BJ (cell line): ENCODE measurements around the gene NRAP. TPM values are rescaled to one million over a fixed set of nuclear protein-coding genes. Genes with fewer than 3 reads are reported as not detected.

Source experiments
- CTCF ChIA-PET: fragments of 350-600 bp; formaldehyde crosslinking; extraction: SDS; loops from one replicate; lab custom pipeline; 2021; ENCODE audit warnings: antibody characterized with exemption, inconsistent platforms; lab: Yijun Ruan, JAX
- POLR2A ChIA-PET: fragments of 300-600 bp; sonication (Branson Sonifier 250); formaldehyde crosslinking; extraction: SDS; loops from one replicate; lab custom pipeline; 2021; ENCODE audit warnings: antibody characterized with exemption; lab: Charles Lee
- DNase-seq: peaks from one replicate; pipeline ENCODE4 v3.0.0-alpha.2; 2011; ENCODE audit warnings: low read depth
- H3K27me3 ChIP-seq: 2 replicates; pipeline ENCODE4 v1.6.0; 2011; ENCODE audit warnings: low read length; ENCODE audit not compliant: control insufficient read depth, insufficient read depth
- H3K36me3 ChIP-seq: 2 replicates; pipeline ENCODE4 v1.5.1; 2011; ENCODE audit warnings: low read length; ENCODE audit not compliant: control insufficient read depth, insufficient read depth
- H3K4me3 ChIP-seq: 2 replicates; pipeline ENCODE4 v1.5.1; 2011; ENCODE audit warnings: low read depth, mild to moderate bottlenecking, control low read depth, low read length
- polyA plus RNA-seq: library from polyadenylated mRNA; depleted of rRNA; stranded (reverse); fragments of >200 nt; gene quantifications from 2 replicates; pipeline ENCODE4 v1.2.3, GENCODE V29; 2011
- TF ChIP-seq, protein P1 (sequence below): IDR thresholded peaks from 2 replicates; pipeline ENCODE4 v1.5.1; 2011; ENCODE audit warnings: low read depth, mild to moderate bottlenecking, control low read depth, inconsistent platforms, low read length, moderate library complexity; ENCODE audit not compliant: insufficient read depth

The NRAP gene
- polyA plus RNA-seq, 1 experiment: not detected

DNA sequence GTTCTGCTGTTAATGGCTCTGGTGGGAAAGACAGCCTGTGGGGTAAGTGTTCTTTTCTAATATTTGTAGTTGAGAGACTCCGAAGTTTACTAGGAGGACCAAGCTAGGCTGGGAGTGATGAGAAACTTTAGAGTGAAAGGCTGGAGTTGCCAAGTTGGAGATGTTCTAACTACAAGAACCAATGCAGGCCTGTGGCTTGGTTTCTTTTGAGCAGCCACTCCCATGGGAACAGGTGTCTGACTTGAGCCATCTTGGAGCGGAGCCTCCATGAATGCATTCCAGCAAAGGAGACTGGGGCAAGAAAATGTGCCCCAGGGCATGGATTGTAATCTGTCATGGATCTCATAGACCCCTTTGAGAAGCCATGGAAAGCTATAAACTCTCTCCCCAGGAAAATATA, 110.7 kb downstream of the NRAP start:
- no peak for DNase-seq
- peaks cover 2% of the 10 kb centered on the region; the same call in 1 of the 2 replicates for H3K27me3 ChIP-seq
- TF ChIP-seq, protein P1, sequence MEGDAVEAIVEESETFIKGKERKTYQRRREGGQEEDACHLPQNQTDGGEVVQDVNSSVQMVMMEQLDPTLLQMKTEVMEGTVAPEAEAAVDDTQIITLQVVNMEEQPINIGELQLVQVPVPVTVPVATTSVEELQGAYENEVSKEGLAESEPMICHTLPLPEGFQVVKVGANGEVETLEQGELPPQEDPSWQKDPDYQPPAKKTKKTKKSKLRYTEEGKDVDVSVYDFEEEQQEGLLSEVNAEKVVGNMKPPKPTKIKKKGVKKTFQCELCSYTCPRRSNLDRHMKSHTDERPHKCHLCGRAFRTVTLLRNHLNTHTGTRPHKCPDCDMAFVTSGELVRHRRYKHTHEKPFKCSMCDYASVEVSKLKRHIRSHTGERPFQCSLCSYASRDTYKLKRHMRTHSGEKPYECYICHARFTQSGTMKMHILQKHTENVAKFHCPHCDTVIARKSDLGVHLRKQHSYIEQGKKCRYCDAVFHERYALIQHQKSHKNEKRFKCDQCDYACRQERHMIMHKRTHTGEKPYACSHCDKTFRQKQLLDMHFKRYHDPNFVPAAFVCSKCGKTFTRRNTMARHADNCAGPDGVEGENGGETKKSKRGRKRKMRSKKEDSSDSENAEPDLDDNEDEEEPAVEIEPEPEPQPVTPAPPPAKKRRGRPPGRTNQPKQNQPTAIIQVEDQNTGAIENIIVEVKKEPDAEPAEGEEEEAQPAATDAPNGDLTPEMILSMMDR: no peak
- H3K4me3 ChIP-seq: no peak overlapping the region
- POLR2A ChIA-PET: no interaction called here
- no peaks in the 10 kb centered on the region for H3K36me3 ChIP-seq
- CTCF ChIA-PET: interaction anchor here (5.5 kb wide), 1 partner anchor 10 kb away, joined by 30 read pairs; no protein-coding TSS in a partner anchor

DNA sequence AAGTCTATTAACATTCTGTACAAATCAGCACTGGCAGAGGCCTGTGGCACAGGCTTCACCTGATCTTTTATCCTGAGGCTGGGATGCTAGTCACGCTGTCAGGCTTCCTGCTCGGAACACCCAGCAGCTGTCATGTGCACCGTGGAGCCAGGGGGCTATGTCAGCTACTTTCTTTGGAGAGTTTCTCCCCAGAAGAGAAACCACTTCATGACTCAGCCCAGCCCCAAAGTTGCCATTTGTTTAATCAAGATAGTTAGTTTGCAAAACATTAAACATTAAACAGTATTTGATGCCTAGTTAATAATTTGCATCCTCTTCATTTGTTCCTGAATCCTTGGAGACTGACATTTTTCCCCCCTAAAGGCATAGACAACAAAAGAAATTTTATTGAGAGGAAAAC, 111.1 kb downstream of the NRAP start, which contains the start of gene HABP2:
Gene HABP2, plus strand, starts transcription at position 353 of the 400 bp plus-strand sequence. CDS start 69 bp downstream, outside the sequence.
- no peak within 1 kb of the TSS for H3K4me3 ChIP-seq
- CTCF ChIA-PET: interaction anchor here (5.5 kb wide), 1 partner anchor 11 kb away, joined by 30 read pairs; no protein-coding TSS in a partner anchor
- DNase-seq: no peak
- H3K27me3 ChIP-seq: peaks cover 2% of the 10 kb centered on the region; the same call in 1 of the 2 replicates
- TF ChIP-seq, protein P1: no peak
- POLR2A ChIA-PET: no interaction called here
- H3K36me3 ChIP-seq: no peaks in the 10 kb centered on the region

DNA sequence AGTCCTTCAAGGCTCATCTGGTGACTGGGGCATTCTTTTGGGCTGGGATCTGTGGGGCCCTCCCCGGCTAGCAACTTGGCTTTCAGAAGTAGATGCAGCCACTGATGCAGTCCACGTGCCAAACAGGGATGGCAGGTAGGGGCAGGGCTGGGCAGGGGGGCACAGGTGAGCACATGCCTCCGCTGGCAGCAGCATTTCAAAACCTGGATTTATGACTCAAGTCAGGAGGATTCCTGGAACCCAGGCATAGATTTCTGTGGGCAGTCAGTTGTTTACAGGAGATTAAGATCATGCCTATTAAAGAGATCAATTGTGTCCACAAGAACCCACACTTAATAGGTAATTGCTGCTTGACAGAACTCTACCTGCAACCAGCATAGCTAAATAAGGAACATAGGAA, 111.8 kb downstream of the NRAP start:
- Histone ChIP-seq H3K36me3 (no peaks in the 10 kb centered on the region), H3K4me3 (no peak overlapping the region), H3K27me3 (peaks cover 2% of the 10 kb centered on the region; the same call in 1 of the 2 replicates)
- ChIA-PET POLR2A (no interaction called here), CTCF (interaction anchor here (5.5 kb wide), 1 partner anchor 12 kb away, joined by 30 read pairs; no protein-coding TSS in a partner anchor)
- TF ChIP-seq, protein P1: no peak
- DNase-seq: no peak

DNA sequence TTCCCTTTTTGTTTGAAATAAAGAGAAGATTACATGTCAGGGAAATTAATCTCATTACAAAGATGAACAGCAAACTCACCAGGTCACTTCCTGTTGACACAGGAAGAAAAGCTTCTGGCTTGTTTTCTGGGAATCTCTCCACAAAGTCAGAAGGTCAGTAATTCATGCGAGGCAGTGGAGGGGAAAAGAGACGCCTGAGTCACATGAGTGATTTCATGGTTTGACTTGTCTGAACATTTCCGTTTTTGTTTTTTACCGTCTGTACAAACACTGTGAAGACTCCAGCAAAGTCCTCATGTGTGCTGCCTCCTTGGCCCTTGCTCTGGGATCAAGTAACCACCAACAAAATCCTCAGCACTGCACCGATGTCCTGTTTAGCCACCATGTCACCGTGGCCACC, 113.5 kb downstream of the NRAP start:
- TF ChIP-seq, protein P1: no peak
- Histone ChIP-seq H3K27me3 (peaks cover 4% of the 10 kb centered on the region; the same call in 1 of the 2 replicates), H3K4me3 (no peak overlapping the region), H3K36me3 (no peaks in the 10 kb centered on the region)
- POLR2A ChIA-PET: no interaction called here
- DNase-seq: no peak
- CTCF ChIA-PET: interaction anchor here (1.5 kb wide), 1 partner anchor 13 kb away, joined by 4 read pairs; no protein-coding TSS in a partner anchor

DNA sequence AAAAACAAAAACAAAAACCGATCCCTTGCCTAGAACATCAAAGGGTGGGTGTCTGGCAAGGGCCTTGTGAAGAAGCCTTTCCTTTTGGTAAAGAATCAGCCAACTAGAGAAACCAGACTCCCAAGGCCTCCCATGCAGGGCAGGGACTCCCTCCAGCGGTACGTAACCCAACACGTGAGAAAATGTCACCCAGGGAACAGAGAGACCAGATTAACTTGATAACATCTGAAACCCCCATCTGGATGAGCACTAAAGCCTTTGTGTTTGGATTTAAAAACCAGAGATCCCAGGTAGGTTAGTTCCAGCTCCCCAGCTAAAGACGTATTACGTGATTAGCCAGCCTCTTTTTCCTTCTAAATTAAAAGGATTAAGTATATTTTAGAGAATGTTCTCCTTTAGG, 114.0 kb downstream of the NRAP start:
- H3K36me3 ChIP-seq: no peaks in the 10 kb centered on the region
- peaks cover 2% of the 10 kb centered on the region; the same call in 1 of the 2 replicates for H3K27me3 ChIP-seq
- TF ChIP-seq, protein P1: no peak
- CTCF ChIA-PET: interaction anchor here (1.5 kb wide), 1 partner anchor 13 kb away, joined by 4 read pairs; no protein-coding TSS in a partner anchor
- no peak overlapping the region for H3K4me3 ChIP-seq
- no peak for DNase-seq
- POLR2A ChIA-PET: no interaction called here
